Omental fat pad (tissue), 4 donors: ENCODE results near the gene PTGES3L. TPM values are rescaled to one million over a fixed set of nuclear protein-coding genes. Genes with fewer than 3 reads are reported as not detected.
A peak's percentile ranks its signal among the peaks of the same experiment; 100 is the strongest.
"Not testable (repeated sequence)": the region's sequence is repeated elsewhere in the genome, so short reads cannot be mapped to it uniquely, and the experiment has no call there.

Source experiments
- ATAC-seq: fragments of 150-250 bp; one replicate; pipeline ENCODE4 v1.9.1; 2016; ENCODE audit warnings: mild to moderate bottlenecking, moderate library complexity; ENCODE audit not compliant: low FRiP score
- DNase-seq: peaks from one replicate; pipeline ENCODE4 v3.0.0-alpha.2; 2019; ENCODE audit warnings: low spot score
- total RNA-seq, 4 donors: library from RNA; depleted of rRNA; stranded (reverse); fragments of >200 nt; gene quantifications; one replicate each; pipeline ENCODE4 v1.1.0, GENCODE V29; 2016
- TF ChIP-seq, protein P1 (sequence below), 3 donors: fragments of 450-650 bp; IDR thresholded peaks; one replicate each; pipeline ENCODE4 v1.5.1; 2016 to 2017; ENCODE audit warnings: antibody characterized with exemption in 3 of 3, mild to moderate bottlenecking in 3 of 3, moderate library complexity in 2 of 3

Gene PTGES3L
- total RNA-seq, 4 donors from 2014 or later = 1.2 TPM; not detected in 3

DNA sequence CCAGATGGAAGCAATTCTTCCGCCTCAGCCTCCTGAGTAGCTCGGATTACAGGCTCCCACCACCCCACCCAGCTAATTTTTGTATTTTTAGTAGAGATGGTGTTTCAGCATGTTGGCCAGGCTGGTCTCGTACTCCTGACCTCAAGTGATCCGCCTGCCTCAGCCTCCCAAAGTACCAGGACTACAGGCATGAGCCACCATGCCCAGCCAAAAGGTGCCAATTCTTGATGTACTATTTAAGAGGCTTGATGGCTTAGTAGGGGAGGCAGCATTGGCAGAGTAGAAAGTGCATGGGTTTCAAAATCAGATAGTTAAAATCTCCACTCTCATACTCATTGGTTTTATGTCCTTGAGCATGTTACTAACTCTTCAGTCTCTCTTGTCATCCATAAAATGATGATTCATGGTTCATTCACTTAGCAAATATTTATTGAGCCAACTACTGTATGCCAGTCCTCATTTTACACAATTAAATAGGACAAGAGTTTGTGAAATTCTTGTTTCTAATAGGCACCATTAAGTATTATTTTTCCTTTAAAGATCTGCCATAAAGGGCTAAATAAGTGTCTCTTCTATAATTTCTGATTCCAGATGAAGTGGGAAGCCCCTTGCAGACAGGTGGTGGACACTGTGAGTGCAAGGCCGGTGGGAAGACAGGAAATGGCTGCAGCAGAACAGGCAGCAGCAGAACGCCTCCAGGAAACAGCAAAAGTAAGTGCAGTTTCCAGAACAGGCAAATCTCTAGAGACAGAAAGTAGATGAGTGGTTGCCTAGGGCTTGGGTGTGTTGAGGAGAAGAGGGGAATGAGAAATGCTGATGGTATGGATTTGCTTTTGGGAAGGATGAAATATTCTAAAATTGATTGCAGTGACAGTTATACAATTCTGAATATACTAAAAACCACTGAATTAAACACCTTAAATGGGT lies 10.1 kb upstream of the PTGES3L start:
- TF ChIP-seq, protein P1, sequence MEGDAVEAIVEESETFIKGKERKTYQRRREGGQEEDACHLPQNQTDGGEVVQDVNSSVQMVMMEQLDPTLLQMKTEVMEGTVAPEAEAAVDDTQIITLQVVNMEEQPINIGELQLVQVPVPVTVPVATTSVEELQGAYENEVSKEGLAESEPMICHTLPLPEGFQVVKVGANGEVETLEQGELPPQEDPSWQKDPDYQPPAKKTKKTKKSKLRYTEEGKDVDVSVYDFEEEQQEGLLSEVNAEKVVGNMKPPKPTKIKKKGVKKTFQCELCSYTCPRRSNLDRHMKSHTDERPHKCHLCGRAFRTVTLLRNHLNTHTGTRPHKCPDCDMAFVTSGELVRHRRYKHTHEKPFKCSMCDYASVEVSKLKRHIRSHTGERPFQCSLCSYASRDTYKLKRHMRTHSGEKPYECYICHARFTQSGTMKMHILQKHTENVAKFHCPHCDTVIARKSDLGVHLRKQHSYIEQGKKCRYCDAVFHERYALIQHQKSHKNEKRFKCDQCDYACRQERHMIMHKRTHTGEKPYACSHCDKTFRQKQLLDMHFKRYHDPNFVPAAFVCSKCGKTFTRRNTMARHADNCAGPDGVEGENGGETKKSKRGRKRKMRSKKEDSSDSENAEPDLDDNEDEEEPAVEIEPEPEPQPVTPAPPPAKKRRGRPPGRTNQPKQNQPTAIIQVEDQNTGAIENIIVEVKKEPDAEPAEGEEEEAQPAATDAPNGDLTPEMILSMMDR (IDR thresholded peaks at IDR 0.05) = no peak
- DNase-seq (no peak), ATAC-seq (no peak)

DNA sequence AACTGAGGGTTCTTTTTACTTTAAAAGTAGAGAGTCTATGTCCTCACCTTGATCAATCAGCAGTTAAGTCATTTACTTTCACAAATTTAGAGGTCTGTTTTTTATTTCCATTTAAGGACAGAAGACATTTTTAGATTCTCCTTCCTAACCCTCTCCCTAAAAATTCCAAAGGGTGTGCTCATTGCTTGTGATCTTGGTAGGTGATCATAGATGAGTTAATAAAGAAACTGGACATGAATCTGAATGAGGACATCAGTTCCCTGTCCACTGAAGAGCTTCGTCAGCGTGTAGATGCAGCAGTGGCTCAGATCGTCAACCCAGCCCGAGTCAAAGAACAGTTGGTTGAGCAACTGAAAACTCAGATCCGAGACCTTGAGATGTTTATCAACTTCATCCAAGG lies 9.3 kb upstream of the PTGES3L start:
- ATAC-seq (no peak), DNase-seq (no peak)
- TF ChIP-seq, protein P1 (IDR thresholded peaks at IDR 0.05) = no peak

DNA sequence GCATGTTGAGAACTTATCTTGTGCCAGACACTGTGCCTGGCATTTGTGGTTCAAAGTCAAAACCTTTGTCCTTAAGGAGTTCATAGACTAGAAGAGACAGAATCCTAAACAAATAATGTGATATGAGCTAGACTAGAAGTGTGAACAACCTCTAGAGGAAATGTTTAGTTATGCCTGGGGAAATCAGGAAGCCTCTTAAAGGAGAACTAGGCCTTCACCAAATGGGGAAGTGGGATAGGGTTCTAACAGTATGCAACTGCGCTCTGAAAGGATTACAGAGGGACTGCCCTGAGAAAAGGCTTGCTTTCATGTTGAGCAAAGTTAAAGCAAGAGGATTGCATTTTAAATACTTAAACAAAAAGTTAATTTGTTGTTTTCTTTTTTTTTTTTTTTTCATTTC lies 5.3 kb upstream of the PTGES3L start:
- TF ChIP-seq, protein P1 (IDR thresholded peaks at IDR 0.05) = no peak
- ATAC-seq = no peak
- no peak for DNase-seq

DNA sequence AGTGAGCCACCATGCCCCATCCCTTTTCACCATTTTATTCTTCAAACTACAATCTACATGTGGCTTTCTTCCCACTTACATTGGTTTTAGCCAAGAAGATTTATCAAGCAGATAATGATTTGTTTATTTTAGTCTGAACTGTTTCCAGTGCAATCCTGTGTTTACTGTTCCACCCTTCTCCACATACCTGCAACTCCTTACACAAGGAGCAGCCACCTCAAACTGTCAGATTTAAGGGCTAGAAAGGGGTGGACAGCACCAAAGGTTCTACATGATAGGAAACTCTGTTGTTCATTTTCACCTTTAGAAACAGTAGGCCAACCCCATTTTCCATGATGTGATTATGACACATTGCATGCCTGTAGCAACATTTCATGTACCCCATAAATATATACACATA lies 2.4 kb upstream of the PTGES3L start:
- TF ChIP-seq, protein P1 (IDR thresholded peaks at IDR 0.05) = no peak
- no peak for DNase-seq
- no peak for ATAC-seq

DNA sequence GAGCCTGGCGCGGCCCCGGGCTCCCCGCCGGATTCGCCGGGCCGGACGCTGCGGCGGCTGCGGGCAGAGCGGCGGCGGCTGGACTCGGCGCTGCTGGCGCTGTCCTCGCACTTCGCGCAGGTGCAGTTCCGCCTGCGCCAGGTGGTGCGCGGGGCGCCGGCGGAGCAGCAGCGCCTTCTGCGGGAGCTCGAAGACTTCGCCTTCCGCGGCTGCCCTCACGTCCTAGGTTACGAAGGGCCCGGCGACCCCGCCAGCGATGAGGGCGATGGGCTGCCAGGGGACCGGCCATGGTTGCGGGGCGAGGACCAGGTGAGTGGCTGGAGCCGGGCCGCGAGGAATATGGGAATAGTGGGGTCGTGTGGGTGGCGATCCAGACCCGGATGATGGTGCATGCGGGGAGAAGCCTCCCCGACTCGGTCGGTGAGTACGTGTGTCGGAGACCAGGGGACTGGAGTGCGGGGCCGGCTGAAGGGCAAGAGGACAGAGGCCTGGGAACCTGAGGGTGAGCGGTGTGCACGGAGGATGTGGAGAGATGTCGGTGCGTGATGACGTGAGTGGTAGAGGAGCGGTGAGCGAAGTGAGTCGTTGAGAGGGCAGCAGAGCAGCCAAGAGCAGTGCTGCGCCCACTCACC lies 1.0 kb upstream of the PTGES3L start:
- TF ChIP-seq, protein P1 (IDR thresholded peaks at IDR 0.05) = no peak
- ATAC-seq = peak; percentile 80
- DNase-seq = no peak

DNA sequence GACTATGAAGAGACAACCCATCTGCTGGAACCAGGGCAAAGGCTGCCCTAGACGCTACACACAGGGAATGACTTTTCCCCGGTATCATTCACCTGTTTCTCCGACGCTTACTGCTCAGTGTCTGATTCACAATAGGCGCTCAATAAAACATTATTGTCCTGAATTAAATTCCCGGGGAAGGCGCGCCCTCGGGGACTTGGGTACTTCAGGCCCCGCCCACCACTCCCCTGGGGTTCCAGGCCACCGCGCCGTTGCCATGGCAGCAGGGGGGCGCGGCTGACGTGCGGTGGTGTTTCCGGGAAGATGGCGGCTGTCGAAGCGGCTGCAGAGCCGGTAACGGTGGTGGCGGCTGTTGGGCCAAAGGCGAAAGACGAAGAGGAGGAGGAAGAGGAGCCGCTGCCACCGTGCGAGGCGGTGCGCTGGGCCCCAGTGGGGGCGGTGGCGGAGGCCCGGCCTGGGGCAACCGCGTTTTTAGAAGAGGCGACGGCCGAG lies 440 bp upstream of the PTGES3L start, which contains the start of gene RUNDC1:
Gene RUNDC1 (plus strand): TSS at position 292 of the 492 bp plus-strand sequence. CDS start 12 bp downstream, at position 304.
- peak; percentile 83 for ATAC-seq
- peak; percentile 86 for DNase-seq
- TF ChIP-seq, protein P1 (IDR thresholded peaks at IDR 0.05) = no peak

DNA sequence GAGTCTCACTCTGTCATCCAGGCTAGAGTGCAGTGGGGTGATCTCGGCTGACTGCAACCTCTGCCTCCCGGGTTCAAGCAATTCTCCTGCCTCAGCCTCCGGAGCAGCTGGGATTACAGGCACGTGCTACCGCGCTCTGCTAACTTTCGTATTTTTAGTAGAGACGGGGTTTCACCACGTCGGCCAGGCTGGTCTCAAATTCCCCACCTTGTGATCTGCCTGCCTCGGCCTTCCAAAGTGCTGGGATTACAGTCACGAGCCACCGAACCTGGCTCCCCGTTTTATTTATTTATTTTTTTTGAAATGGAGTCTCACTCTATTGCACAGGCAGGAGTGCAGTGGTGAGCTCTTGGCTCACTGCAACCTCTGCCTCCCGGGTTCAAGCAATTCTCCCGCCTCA lies 4.2 kb downstream of the PTGES3L start:
- not testable (repeated sequence) for ATAC-seq, DNase-seq
